Activated CD8-positive, alpha-beta memory T cell treated with anti-CD3 and anti-CD28 coated beads, Interleukin-2, amount 50 U/mL, for 24 hours (primary cell): ENCODE results near the gene ZDHHC1.

Source experiments
- DNase-seq: peaks from one replicate; pipeline ENCODE4 v3.0.0-alpha.2; 2020; ENCODE audit errors: extremely low read depth

The ZDHHC1 gene

DNA sequence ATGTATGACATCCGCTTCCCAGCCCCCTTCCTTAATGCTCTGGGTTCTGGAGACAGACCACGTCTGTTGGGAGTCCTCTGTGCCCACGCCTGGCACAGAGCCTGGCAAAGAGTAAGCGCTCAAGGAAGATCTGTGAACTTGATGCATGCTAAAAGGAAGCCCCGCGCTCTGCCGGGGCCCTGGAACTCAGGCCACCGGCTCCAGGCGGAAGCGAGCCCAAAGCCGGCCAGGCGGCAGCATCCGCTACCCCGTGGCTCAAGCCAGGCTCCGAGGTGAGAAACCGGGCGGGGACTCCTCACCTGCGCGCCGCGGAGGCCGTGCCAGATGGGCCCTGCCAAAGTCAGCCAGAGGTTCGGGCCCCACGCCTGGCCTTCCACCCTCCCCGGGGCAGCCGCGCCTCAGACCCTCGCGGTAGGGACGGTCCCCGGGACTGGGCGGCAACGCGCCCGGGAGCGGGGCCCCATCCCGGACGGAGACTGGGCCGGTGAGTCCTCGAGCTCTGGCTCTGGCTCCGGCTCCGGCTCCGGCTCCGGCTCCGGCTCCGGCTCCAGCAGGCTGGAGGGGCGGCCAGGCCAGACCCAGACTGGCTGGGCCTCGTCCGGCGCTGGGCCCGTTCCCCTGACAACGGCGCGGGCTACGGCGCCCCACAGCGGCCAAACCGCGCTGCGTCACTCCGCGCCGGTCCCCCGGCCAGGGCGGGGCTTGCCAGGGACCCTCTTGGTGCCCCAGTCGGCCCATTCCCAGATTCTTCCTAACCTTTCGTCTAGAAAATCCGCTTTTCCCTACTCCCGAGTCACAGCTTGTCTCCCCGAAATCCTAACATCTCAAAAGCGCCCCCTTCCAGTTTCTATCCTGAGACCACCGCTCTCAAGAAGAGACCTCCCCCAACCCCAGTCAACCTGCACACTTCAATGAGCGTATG is at the start of gene ZDHHC1:
ZDHHC1 (minus strand) TSS at position 606 of the 922 bp plus-strand sequence. CDS start 8,702 bp downstream, outside the sequence.
- no peak for DNase-seq

GRCh38 chr16:67464565-67464964 is 48.3 kb upstream of the ZDHHC1 start:
- no peak for DNase-seq

DNA sequence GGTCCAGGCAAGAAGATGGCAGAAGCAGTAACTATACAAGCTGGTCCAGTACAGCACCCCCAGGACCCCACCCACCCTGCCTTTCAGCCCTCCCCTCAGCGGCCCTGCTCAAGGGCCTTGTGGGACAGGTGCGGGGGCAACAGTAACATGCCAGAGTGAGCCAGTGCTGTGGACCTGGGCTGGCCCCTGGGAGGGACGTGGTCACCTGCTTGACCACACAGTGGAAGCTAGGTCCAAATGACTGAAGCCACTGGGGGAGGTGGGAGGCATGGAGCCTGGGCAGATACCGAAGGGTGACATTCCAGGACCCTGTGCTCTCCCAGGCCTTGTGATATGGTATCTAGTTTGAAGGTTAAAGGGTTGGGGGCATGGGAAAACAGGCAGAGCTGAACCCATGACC is 47.4 kb upstream of the ZDHHC1 start:
- DNase-seq, result no peak

GRCh38 chr16:67463059-67463458 is 46.8 kb upstream of the ZDHHC1 start:
- DNase-seq, result no peak

DNA sequence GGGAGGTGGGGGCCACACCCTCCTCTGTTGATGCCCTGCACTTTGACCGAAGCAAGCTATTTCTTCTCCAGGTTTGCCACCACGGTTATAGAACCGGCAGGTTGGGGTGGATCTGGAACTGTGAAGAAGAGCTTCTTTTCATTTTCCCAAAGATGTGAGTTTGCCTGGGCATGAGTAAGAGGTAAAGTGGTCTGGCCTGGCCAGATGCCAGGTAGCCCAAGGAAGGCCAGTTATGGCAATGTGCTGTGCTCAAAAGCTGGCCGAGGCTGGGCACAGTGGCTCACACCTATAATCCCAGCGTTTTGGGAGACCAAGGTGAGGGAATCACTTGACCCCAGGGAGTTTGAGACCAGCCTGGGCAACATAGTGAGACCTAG is 46.0 kb upstream of the ZDHHC1 start:
- no peak for DNase-seq

DNA sequence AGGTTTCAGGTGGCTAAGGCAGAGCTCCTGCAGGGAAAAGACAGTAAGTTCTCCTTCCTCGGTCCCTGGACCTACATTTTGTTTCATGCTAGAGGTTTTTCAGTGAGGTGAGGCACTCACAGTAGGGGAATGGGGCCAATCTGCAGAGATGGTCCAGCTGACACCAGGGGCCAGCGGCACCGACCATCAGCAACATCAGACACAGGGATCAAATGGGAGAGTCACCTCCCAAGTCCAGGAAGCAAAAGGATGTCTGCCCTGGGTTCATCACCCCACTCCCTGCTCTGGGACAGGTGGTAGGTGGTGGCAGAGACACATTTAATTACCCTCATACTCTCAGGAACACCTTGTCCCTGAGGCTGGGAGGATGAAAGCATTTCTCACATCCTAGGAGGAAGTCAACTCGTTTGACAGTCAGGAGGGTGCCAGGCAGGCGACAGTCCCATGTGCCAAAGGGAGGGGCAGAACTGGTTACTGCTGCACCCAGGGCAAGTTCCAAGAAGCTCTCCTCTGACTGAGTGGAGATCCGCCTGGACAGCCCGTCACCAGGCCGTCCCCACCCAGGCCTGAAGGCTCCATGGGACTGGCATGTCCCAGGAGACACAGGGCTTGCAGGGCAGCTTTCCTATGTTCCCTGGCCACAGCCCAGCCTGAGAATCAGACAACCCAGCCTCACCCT is 45.5 kb upstream of the ZDHHC1 start:
- no peak for DNase-seq

GRCh38 chr16:67460961-67461360 is 44.7 kb upstream of the ZDHHC1 start:
- DNase-seq, result no peak

- DNase-seq, result no peak
These were observed 43.9 kb upstream of the ZDHHC1 start for GRCh38 chr16:67460168-67460567.

GRCh38 chr16:67459861-67460150 is 43.5 kb upstream of the ZDHHC1 start:
- DNase-seq, result no peak

- no peak for DNase-seq
These were observed 43.0 kb upstream of the ZDHHC1 start for GRCh38 chr16:67459066-67459860.

DNA sequence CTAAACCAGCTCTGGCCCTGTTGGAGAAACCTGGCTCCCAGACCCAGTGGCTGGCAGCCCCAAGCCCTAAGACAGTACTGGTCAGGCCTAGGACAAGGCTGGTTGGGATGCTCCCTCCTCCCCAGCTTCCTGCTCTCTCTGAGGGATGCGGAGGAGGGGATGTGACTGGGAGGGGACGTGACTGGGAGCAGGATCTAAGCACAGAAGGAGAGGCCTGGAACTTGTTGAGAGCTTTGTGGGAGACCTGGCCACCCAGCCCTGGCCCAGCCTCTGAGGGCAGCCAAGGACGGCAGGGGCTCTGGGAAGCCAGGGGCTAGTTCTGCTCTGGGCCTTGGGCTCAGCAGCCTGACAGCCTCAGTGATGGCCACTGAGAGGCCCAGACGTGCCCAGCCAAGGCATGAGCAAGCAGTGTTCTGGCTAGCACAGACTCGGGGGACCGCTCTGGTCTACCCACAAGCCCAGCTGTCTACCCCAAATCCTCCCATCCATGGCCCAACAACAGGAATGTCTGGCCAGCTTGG is 41.9 kb upstream of the ZDHHC1 start:
- DNase-seq, result no peak

- no peak for DNase-seq
These were observed 41.3 kb upstream of the ZDHHC1 start for GRCh38 chr16:67457611-67458010.

- no peak for DNase-seq
These were observed 40.3 kb upstream of the ZDHHC1 start for GRCh38 chr16:67456391-67457081.

DNA sequence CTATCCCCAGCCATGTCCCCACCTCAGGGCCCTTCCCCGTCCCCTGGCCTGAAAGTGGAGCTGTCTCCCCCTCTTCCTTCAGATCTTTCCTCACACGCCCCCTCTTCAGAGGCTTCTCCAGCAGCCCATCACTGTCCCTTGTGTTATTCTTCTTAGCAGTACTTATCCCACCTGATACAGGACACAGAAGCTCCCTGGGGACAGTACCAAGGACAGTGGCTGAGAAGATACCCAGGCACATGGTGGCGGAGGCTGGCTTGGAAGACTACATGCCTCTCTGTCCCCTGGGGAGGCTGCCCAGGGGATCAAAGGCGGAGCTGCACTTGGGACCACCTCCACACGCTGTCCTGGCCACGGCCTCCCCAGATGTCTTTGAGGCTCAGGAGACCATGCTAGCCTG is 38.6 kb upstream of the ZDHHC1 start:
- DNase-seq, result no peak

- no peak for DNase-seq
These were observed 37.8 kb upstream of the ZDHHC1 start for GRCh38 chr16:67454104-67454503.

GRCh38 chr16:67451704-67452435 is 35.6 kb upstream of the ZDHHC1 start:
- DNase-seq, result no peak

GRCh38 chr16:67451061-67451703 is 34.9 kb upstream of the ZDHHC1 start:
- no peak for DNase-seq

- DNase-seq, result no peak
These were observed 33.5 kb upstream of the ZDHHC1 start for GRCh38 chr16:67449739-67450138.

GRCh38 chr16:67449336-67449735 is 33.1 kb upstream of the ZDHHC1 start:
- DNase-seq, result no peak

- no peak for DNase-seq
These were observed 32.3 kb upstream of the ZDHHC1 start for GRCh38 chr16:67448580-67448979.
